ENCODE measurements around the gene STK11. TPM values are rescaled to one million over a fixed set of nuclear protein-coding genes. Genes with fewer than 3 reads are reported as not detected.

Gene STK11
- polyA plus RNA-seq, 2 of the 4 experiments (the other 2 are of a cell fraction) = 16.2 to 33.6 TPM

DNA sequence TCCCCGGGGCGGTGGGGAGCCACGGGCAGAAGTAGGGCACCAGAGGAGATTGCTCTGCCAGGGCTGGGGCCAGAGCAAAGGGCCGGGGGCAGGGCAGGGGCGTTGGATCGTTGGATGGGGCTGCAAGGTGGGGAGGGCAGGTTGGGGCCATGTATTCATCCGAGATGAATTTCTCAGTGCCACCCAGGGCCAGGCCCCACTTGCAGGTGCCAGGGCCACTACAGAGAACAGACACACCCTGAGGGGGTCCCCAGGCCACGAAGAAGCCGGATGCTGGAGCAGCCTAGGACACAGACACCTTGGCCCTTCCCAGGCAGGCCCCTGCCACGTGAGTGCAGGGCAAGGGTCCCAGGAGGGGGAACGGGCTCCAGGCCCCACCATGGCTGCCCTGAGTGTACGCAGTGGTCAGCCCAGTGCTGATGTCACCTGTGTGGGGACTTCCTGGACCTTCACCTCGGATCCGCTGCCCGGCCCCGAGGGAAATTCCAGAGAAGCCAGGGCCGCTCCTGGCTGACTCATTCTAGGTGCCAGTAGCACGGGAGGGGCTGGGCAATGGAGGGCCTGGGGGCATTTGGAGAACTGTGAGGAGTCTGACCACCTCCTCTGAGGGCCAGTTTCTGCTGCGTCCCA lies 21.9 kb upstream of the STK11 start (continued):
- TF ChIP-seq HOXB5 (CRISPR knock-in tag; IDR thresholded peaks at IDR 0.05) = peak; percentile 63; the same call in 1 of the 2 replicates
- peak; percentile 87 for TF ChIP-seq ATOH8 (CRISPR knock-in tag; IDR thresholded peaks at IDR 0.05; ENCODE audit: low read depth)
- TF ChIP-seq CEBPB (IDR thresholded peaks at IDR 0.05) = no peak
- TF ChIP-seq POLR2A (IDR thresholded peaks at IDR 0.05; ENCODE audit: low read length) = no peak
- no peak for TF ChIP-seq ZC3H11A (IDR thresholded peaks at IDR 0.05)
- TF ChIP-seq ELK1 (IDR thresholded peaks at IDR 0.05; ENCODE audit: low read depth, low read length) = no peak
- no peak for TF ChIP-seq KDM5A (IDR thresholded peaks at IDR 0.05)
- TF ChIP-seq PBX3 (IDR thresholded peaks at IDR 0.05) = 0 out of 2 replicates have a peak, but pooled peaks have one; percentile 22
- TF ChIP-seq, protein P1, sequence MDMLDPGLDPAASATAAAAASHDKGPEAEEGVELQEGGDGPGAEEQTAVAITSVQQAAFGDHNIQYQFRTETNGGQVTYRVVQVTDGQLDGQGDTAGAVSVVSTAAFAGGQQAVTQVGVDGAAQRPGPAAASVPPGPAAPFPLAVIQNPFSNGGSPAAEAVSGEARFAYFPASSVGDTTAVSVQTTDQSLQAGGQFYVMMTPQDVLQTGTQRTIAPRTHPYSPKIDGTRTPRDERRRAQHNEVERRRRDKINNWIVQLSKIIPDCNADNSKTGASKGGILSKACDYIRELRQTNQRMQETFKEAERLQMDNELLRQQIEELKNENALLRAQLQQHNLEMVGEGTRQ (IDR thresholded peaks at IDR 0.05) = no peak
- no peak for TF ChIP-seq HMGXB4 (CRISPR knock-in tag; IDR thresholded peaks at IDR 0.05; ENCODE audit: borderline replicate concordance)
- TF ChIP-seq ESRRA (IDR thresholded peaks at IDR 0.05; ENCODE audit: borderline replicate concordance, low read length) = no peak
- TF ChIP-seq HDAC2 (IDR thresholded peaks at IDR 0.05) = no peak
- no peak for TF ChIP-seq POLR2AphosphoS2 (conservative IDR thresholded peaks at IDR 0.05; ENCODE audit: low read length)
- peak; percentile 54; the same call in 1 of the 2 replicates for TF ChIP-seq EHF (CRISPR knock-in tag; IDR thresholded peaks at IDR 0.05)
- no peak for TF ChIP-seq BCL3 (IDR thresholded peaks at IDR 0.05)
- TF ChIP-seq HEYL (CRISPR knock-in tag; IDR thresholded peaks at IDR 0.05) = no peak
- TF ChIP-seq NPAS2 (CRISPR knock-in tag; IDR thresholded peaks at IDR 0.05; ENCODE audit: borderline replicate concordance) = no peak
- 0 out of 2 replicates have a peak, but pooled peaks have one; percentile 56 for TF ChIP-seq RARB (CRISPR knock-in tag; IDR thresholded peaks at IDR 0.05)
- TF ChIP-seq CHD4 (IDR thresholded peaks at IDR 0.05; ENCODE audit: borderline replicate concordance) = no peak
- peak; percentile 59 for TF ChIP-seq FOSL2 (IDR thresholded peaks at IDR 0.05)
- peak; percentile 94 for TF ChIP-seq FOSL2 (CRISPR knock-in tag; IDR thresholded peaks at IDR 0.05)
- TF ChIP-seq MYC (IDR thresholded peaks at IDR 0.05; ENCODE audit: borderline replicate concordance, low read length) = no peak
- TF ChIP-seq CBX2 (IDR thresholded peaks at IDR 0.05; ENCODE audit: borderline replicate concordance, low read depth) = no peak
- TF ChIP-seq RNF2 (IDR thresholded peaks at IDR 0.05; ENCODE audit: borderline replicate concordance, low read depth) = no peak
